ENCODE measurements around the gene F10.

The F10 gene

DNA sequence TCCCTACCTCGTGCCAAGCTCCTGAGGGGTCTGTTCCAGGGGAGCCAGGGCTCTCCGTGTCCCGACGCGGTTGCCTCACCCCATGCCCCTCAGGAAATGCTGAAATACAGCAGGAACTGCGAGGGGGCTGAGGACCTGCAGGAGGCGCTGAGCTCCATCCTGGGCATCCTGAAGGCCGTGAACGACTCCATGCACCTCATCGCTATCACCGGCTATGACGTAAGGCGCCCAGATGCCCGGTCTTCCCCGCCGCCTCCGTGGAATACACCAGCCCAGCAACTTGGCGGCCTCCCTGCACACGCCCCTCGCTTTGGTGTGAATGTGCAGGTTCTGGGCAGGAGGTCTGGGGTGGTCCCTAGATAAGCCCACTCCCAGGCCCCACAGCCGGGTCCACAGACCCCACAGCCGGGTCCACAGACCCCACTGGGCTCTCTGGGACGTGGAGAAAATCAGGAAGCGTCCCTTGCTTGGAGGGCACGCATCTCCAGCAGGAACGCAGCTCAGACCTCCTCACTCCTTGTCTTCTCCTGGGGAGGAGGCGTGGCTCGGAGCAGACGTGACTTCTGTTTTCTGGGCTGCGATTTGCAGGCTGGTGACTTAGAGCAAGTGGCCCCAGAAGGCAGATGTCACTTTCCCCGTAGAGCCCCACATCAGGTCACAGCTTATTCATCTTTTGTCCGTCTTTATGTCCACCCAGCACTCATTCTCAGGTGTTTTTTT, 36.4 kb upstream of the F10 start:
- DNase-seq (ENCODE audit: low read depth in 1 of 2, low spot score in 1 of 2): no peak

GRCh38 chr13:113086991-113087922, 35.3 kb upstream of the F10 start:
- DNase-seq (ENCODE audit: low read depth in 1 of 2, low spot score in 1 of 2): no peak

DNA sequence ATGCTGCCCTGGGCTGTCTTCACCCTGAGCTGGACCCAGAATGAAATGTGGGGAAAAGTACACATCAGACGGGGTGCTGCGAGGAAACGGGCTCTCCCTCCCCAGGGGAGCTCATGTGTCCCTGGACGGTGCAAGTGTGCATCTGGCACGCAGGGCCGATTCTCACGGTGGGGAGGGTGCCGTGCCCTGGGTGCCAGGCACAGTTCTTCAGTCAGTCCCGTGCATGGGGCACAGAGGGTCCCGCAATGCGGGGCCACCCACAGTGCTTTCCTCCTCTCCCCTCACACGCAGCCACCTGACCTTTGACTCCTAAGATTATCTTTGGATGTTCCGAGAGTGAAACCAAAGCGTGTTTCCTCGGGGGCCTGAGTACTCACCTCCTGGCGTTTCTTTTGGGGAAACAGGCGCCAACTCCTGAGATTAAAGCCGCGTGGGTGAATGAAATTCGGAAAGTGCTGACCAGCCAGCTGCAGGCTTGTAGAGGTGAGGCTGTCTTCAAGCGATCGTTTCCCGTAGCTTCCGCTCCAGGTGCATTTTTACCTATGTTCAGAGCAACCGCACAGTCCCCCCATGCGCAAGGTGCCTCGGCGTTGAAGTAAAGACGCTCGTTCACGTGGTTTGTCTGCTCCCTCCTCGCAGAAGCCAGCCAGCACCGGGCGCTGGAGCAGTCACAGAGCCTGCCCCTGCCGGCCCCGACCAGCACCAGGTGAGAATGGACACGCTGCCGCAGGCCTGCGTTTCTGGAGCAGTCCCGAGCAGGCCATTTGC, 34.5 kb upstream of the F10 start:
- DNase-seq (ENCODE audit: low read depth in 1 of 2, low spot score in 1 of 2): no peak

DNA sequence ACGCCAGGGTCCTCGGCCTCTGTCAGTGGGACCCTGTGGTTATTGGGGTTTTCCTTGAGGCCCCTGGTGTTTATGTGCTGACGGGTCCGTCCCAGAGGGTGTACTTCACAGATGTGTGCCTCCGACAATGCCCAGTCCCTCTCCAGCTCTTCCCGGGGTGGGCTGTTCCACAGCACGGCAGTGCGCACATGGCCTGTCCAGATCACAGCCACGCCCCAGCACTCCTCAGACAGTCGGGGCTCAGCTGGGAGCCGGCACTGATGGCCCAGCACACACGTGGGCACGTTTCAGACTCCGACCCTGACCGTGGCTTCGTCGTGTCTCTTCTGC, 33.9 kb upstream of the F10 start:
- no peak for DNase-seq (ENCODE audit: low read depth in 1 of 2, low spot score in 1 of 2)

DNA sequence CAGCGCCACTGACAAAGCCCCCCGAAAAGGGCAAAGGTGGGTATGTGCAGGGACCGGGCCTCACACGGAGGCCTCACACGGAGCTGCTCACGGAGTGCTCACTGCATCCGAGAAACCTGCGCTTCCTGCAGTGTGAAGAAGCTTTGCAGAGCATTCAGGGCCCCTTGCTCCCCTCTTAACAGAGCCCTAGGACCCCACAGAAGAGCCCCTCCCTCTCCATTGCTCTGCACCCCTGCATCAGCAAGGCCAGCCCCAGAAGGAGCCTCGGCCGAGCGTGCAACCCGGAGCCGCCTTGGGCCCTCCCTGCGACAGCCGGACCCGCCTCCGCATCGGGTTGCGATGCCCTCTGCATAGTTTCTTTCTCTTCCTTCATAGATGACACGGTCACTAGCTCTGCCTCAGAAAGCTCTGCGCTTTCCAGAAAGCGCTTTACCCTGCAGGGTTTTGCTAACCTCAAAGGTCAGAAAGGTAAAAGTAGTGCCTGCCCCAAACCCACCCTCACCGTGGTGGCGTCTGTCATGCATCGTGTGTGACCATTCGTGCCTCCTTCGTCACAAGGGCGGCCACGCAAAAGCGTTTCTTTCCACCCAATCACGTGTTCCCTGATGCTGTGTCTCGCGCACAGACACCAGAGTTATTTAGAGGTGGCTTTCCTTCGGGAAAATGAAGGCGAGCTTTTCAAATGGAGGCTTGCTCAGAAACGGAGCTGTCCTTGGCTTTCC, 32.7 kb upstream of the F10 start:
- no peak for DNase-seq (ENCODE audit: low read depth in 1 of 2, low spot score in 1 of 2)

DNA sequence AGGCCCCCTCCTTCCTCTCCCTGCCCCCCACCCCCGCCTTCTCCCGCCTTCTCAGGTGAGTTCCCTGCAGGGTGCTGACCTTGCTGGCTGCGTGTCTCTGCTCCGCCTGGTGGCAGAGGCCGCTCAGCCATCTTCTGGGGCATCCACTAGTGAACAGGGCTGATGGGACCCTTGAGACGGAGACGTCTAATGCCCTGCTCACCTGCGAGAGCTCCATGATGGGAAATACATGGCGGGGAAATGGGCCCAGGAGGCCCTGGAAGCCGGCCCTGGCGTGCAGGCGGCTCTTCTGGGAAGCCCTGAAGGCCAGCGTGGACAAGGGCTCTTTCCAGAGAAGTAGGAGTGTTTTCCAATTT, 32.2 kb upstream of the F10 start:
- no peak for DNase-seq (ENCODE audit: low read depth in 1 of 2, low spot score in 1 of 2)

- no peak for DNase-seq (ENCODE audit: low read depth in 1 of 2, low spot score in 1 of 2)
Measured at GRCh38 chr13:113090806-113091205, 31.8 kb upstream of the F10 start.

DNA sequence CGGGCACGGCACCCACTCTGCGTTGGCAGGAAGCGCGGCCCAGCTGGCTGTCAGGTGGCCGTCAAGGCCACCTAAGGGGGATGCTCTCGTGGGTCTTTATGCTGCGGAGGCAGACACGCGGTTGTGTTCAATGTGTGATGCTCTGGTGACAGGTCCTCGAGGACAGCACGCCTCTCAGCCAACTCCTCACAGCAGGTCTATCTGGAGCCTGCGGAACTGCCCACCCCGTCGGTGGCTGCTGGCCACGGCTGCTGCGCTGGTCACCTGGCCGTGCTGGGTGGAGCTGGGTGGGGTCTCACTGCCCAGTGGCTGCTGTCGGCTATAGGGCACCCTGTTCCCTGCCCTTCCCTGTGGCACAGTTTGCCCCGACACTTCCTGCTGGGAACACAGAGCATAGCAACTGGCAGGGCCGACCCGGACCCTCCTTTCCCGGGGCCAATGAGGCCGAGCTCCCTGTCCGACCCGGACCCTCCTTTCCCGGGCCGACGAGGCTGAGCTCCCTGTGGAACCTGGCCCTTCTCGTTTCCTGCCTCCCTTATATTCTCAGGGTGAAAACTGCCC, 31.3 kb upstream of the F10 start:
- no peak for DNase-seq (ENCODE audit: low read depth in 1 of 2, low spot score in 1 of 2)

GRCh38 chr13:113091891-113092775, 30.5 kb upstream of the F10 start:
- no peak for DNase-seq (ENCODE audit: low read depth in 1 of 2, low spot score in 1 of 2)

DNA sequence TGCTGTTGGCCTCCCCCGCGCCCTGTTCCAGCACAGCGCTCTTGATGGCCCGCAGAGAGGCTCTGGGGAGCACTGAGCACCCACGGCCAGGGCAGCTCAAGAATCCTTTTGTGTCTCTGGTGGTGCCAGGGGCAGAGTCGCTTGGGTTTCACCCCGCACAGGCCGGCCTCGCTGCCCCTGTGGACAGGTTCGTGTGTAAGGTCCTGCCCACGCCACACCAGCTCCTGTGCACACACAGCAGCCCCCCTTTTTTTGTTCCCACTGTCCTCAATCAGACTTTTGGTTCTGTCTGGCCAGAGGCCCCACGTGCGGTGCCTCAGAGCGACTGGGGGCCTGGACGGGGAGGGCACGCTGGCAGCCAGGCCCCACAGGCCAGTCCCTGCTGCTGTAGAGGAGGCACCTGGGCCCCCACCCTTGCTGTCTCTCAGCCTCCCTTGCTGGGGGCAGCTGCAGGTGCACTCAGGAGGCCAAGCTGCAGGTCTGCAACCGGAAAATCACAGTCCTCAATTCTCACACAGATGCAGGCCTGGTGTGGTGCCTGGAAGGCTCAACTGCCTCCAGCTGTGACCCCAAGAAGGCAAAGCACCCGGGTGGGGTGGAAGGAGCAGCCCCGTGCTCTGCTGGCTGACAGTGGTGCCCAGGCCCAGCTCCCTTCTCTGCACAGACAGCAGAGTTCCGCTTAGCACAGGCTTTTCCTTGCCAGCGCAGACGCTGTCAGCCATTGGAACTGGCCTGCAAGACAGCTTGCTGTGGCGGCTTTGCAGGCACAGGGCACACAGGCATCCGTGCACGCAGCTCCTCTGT, 29.6 kb upstream of the F10 start:
- no peak for DNase-seq (ENCODE audit: low read depth in 1 of 2, low spot score in 1 of 2)

DNA sequence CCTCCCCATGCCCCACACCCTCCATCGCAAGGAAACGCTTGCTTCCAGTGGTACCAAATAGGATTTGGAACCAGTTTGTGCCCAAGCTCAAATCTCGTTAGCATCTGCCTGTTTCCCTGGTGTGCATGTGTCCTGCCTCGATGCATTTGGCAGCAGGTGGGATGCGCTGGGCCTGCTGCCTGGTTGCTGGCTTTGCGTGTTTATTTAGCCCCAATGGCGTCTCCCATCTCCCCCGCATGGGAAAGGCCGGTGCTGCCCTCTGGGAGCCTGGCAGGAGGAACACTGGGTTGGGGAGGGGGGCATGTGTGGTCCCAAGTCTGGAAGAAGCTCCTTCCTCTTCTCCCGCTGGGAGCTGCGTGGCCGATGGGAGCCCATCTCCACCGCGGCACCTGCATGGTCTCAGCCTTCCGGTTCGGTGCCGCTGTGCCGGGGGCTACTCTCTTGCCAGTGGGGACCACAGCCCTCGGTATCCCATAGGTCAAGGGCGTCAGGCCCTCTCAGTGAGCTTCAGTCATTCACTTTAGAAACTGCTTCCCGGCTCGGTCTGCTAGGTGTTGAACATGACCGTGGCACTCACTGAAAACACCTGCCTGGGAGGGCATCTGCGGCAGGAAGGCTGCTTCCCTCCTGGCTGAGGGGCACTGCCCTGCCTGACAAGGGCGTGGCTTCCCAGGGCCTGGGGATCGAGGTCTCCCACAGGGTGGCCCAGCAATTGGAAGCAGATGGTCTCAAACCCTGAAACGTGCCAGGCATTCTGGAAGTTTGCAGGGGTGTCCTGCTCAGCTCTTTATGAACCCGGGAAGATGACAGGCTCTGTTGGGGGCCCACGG, 28.8 kb upstream of the F10 start:
- DNase-seq (ENCODE audit: low read depth in 1 of 2, low spot score in 1 of 2): no peak

DNA sequence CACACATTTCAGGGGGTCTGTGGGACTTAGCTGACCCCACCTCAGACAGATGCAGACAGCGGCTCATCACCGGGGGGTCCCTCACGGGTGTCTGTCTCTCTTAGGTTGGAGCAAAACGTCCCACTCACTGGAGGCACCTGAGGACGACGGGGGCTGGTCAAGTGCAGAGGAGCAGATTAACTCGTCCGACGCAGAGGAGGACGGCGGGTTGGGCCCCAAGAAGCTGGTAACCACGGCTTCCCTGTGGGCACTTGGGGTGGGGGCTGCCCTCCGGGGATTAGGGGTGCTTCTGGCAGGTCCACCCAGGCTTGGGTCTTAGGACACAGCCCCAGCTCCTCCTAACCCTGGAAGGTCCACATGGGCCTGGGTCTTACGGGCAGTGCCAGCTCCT, 28.2 kb upstream of the F10 start:
- DNase-seq (ENCODE audit: low read depth in 1 of 2, low spot score in 1 of 2): no peak

- no peak for DNase-seq (ENCODE audit: low read depth in 1 of 2, low spot score in 1 of 2)
Measured at GRCh38 chr13:113095146-113096051, 27.2 kb upstream of the F10 start.

GRCh38 chr13:113096052-113096744, 26.4 kb upstream of the F10 start:
- DNase-seq (ENCODE audit: low read depth in 1 of 2, low spot score in 1 of 2): no peak

DNA sequence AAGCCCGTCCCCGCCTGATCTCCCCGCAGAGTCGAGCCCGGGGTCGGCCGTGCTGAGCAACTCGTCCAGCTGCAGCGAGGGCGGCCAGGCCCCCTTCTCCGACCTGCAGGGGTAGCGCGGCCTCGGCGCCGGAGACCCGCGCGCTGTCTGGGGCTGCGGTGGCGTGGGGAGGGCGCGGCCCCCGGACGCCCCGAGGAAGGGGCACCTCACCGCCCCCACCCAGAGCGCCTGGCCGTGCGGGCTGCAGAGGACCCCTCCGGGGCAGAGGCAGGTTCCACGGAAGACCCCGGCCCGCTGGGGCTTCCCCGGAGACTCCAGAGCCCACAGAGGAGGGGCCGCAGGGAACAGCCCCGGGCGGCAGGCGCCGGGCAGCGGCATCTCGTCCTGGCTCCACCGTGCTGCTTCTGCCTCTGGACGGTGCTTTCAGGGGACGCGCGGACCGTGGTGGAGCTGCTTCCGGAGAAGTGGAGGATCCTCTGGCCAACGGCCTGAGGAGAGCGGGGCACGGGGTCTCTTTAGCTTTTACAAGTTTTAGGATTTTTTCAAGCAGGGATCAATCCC, 25.8 kb upstream of the F10 start:
- DNase-seq (ENCODE audit: low read depth in 1 of 2, low spot score in 1 of 2): no peak

- DNase-seq (ENCODE audit: low read depth in 1 of 2, low spot score in 1 of 2): no peak
Measured at GRCh38 chr13:113097651-113098050, 24.9 kb upstream of the F10 start.
